ENCODE data around the gene SLC25A41.

Gene SLC25A41

DNA sequence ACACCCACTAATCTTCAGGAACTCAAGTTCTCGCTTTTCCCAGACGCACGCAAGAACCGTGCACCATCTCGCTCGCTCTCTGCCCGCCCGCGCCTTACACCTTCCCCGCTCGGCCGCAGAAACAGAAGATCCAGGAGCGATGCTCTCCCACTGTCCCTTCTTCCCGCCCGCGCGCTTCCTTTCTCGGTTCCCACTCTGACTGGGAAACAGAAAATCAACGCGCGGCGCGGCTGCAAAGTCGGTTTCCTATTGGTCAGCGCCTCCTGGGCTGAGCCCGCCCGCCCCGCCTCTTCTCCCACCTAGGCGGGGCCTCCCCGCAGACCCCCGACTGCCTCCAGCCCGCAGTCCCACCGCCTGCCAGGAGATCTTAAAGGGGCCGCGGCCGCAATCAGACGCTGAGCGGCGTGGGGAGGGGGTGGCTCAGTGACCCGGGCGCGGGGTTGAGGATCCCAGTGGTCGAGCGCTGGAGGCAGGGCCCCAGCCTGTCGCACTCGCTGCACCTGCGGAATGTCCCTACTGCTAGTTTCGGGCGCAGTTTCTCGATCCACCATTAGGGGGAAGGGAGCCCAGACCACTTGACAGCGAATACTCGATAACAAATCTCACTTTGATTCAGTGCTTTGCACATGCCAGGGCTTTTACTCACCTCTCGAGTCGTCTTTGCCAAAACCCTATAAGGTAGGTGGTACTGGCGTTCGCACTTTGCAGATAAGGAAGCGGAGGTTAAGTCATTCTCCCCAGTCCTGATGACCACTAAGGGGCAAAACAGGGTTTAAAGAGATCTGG is 26.7 kb upstream of the SLC25A41 start:
- peak; percentile 95 for DNase-seq (ENCODE audit: low read depth)

DNA sequence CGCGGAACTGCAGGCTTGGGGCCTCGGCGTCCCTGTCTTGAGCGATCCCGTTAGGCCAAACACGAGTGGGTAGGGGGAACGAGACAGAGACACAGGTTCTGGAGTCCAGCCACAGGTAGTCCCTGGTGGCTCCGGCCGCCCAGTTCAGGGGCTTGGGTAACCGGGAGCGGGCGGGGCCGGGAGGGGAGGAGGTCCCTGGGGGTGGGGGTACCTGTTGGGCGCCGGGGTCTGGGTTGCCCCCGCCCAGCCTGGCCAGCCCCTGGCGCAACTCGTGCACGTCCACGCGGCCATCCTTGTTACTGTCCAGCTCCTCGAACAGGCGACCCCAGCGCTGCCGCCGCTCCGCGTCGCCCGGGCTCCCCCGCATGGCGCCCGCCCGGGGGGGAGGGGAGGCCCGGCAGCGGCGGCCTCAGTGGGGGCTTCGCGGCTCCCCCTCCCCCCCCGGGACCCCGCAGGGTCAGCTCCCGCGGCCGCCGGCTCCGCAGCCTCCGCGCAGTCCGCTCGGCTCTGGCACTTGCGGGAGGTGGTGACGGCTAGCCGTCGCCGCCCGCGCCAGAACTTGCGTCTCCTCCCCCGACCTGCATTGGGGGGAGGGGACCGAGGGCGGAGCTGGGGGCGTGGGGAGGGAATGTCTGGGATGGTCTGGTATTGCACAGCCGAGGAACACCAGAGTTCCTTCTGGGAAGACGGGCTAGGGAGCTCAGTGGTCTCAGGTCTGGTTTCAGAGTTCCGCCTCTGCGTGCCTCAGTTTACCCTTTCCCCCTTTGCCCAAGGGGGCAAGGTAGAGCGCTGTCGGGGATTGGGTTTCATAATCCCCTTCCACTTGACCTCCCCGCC is 25.9 kb upstream of the SLC25A41 start, which contains the start of gene SLC25A23:
SLC25A23 (minus strand) TSS at position 531 of the 837 bp plus-strand sequence; CDS start at position 367, 164 bp downstream.
- peak; percentile 75 for DNase-seq (ENCODE audit: low read depth)

DNA sequence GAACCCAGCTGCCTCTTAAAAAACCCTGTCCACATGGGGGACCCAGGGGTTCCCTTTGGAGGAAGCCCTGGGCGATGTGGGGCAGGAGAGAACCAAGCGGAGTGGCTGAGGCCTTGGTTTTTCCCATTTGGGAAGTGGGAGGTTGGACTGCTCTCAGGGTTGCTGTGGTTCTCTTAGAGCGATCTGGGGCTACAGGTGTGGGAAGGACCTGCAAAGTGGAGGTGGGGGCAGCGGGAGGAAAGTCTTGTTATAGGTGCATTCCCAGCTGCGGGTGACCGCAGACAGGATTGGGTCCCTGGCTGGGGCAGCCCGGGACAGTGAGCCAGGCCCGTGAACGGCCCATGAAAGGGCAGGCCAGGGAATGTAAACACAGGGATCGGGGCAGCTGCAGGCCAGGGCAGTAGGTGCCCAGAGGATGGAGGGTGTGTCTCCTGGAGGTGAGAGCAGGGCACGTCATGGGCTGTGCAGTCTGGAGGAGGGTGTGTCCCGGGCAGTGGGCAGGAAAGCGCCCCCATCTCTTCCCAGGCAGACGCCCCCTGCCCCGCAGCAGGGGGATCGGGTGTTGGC is 25.2 kb upstream of the SLC25A41 start:
- no peak for DNase-seq (ENCODE audit: low read depth)

DNA sequence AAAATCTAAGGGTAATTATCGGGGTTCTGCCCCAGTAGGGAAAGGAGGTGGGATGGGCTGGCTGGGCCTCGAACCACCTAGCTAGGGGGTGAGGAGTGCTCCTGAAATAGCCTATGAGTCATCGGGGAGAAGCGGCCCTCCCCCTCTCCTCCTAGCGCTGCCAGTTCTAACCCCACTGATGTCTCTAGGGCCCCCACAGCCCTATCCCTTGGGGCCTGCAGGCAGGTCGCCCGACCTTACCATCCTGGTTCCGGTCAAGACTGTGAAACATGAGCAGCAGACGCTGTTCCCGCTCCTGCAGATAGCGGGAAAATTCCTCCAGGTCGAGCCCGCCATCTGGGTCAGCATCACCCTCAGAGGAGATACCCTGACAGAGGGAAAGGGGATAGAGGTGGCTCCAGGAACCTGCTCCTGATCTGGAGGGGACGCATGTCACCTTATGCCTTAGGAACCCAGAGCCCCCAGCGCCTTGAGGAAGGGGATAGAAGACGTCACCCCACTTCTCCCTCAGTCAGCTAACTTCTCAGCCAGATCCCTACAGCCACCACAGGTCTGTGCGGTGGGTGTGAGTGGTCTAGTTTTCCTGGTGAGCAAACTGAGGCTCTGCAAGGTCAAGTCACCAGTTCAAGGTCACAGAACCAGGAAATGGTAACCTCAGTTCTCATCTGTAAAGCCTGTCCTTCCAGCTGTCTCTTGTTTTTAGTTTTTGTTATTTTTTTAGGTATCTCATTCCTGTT is 24.6 kb upstream of the SLC25A41 start:
- DNase-seq (ENCODE audit: low read depth): peak; percentile 23

DNA sequence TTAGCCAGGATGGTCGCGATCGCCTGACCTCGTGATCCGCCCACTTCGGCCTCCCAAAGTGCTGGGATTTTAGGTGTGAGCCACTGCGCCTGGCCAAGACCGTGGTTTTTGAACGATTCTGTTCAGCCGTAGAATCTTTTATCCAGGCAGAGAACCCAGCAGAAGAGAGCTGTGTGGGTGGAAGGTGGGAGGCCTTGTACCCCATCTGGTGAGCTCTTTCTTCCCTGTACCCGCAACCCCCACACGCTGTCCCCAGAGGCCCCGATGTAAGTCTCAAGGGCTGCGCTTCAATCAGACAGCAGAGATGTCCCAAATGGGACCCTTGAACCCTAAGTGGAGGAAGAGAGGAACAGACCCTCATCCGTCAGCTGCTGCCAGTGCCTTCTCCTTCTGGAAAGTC is 22.4 kb upstream of the SLC25A41 start:
- no peak for DNase-seq (ENCODE audit: low read depth)

DNA sequence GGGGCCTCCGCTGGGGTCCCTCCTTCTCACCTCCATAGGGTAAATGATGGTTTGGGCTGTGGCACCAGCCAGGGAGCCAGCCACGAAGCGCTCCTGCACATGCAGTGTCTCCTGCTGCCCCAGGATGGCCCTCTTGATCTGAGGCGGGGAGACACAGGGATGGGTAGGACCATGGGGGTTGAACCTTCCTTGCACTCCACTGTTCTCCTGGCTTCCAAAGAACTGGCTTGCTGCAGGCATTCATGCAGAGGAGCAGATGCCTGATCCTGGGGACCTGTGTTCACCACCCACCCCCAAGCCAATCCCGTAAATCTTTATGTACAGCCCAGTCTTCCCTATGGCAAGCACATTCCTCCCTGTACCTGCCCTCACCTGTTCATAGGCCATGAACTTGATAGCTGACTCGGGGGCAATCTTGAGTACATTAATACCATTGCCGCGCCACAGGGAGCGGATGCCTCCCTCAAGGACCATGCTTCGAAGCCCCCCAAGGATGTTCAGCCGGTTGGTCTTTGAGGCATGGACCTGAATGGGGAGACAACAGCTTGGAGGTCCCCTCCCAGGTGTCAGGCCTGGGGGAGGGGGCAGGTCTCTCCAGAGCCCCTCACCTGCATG is 20.5 kb upstream of the SLC25A41 start:
- no peak for DNase-seq (ENCODE audit: low read depth)

DNA sequence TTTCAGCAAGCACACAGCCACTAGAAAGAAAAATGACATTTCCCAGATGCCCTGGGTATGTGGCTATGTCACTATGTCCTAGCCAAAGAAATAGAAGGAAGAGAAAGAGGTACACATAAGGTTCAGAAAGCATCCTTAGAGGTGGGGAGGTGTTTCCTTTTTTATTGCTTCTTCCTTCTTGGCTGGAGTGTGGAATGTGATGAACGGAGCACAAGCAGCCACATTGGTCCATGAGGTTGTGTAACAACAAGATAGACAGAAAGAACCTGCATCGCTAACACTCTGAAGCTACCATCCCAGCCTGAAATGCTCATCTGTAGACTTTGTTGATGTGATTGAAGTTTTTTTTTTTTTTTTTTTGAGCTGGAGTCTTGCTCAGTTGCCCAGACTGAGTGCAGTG is 19.3 kb upstream of the SLC25A41 start:
- no peak for DNase-seq (ENCODE audit: low read depth)

DNA sequence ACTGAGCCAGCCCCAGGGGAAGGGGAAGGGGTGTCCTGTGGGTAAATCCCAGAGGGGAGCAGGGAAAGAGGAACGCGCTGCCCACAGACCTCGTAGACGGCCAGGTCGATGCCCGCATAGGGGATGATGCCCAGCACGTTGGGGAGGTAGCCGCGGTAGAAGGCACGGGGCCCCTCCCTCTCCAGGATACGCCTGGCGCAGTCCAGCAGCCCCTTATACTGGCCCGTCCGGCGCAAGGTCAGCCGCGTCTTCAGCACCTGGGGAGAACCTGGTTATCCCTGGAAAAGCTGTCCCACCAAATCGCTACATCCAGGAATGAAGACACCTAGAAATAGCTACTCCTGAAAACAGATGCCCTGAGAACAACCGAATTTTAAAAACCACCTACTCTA is 18.7 kb upstream of the SLC25A41 start:
- no peak for DNase-seq (ENCODE audit: low read depth)

DNA sequence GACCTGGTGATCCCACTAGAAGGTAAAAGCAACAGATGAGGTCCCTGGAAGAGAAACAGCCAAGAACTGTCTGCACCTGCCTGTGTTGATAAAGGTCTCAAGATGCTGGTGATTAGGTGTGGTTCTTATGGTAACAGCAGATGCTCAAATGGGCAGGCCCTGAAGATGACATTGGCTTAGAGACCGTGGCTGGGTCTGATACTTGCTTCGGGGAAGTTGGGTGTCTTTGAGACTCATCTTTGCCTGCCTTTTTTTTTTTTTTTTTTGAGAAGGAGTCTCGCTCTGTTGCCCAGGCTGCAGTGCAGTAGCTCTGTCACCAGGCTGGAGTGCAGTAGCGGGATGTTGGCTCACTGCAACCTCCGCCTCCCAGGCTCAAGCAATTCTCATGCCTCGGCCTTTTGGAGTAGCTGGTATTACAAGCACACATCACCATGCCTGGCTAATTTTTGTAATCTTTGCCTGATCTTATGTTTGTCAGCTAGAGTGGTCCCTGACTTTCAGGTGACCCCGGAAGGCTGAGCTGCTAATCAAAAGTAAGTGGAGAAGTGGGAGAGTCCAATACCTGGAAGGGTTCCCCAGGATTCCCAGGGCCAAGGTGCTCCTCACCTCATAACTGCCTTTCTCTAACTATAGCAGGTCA is 18.1 kb upstream of the SLC25A41 start:
- DNase-seq (ENCODE audit: low read depth): no peak

DNA sequence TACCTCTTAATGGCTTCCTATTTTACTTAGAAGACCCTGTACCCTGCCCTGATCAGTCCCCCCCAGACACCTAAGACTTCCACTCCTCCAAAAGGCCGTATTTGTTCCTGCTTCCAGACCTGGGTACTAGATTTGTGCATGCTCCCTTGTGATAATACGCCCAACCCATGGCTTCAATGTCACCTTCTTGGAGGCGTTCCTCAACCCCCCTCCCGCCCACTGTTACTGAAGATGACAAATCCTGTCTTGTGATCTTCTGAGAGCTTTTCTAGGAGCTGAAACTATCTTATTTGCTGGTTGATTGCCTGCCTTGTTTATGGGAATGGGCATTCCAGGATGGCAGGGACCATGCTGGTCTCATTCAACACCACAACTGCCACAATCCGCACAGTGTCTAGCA is 16.6 kb upstream of the SLC25A41 start:
- DNase-seq (ENCODE audit: low read depth): no peak

DNA sequence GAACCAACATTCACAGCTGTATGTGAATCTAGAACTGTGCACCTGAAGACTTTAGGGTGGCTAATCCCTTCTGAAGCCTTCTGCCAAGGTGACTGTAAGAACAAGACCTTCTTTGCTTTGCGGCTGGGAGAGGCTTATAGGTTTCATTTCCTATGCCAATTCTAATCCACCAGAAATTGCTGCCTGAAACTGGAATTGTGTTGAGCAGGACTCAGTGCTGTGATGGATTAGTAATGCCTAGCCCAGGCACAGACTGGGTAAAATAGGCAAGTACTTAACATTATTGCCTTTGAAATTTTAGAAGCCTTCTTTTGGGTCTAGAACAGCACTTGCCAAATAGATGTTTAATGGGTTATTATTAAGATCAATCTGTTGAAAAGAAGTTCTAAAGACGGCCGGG is 14.5 kb upstream of the SLC25A41 start:
- no peak for DNase-seq (ENCODE audit: low read depth)

DNA sequence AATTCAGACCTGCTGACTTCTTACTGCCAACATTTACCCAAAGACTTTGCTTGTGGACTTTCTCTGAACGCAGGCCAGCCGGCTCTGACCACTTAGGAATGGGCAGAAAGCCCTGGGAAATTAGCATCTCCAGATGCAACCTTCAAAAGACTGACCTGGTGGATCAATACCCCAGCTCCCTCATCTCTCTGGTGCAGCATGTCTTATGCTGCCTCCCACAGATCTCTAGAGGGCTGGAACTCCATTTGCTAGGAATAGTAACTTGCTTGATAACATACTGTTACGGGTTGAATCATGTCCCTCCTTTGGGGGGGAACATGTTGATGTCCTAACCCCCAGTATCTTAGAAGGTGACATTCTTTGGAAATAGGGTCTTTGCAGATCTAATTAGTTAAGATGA is 12.9 kb upstream of the SLC25A41 start:
- DNase-seq (ENCODE audit: low read depth): no peak

DNA sequence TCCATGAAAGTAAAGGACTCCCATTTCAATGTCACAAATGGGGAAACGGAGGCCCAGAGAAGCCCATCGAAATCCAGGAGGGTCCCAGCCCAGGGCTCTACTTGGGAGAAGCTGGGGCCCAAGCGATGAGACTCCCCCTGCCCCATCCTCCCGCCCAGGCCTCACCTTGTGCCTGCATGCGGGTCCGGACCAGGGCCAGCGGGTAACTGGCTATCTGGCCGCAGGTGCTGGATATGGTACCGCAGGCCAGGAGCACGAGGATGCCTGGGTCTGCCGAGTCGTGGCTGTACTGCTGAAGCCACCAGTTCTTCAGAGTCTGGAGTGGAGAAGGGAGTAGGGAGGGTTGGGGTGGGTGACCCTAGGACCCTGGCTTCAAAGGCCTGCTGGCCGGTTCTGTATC is 10.4 kb upstream of the SLC25A41 start:
- DNase-seq (ENCODE audit: low read depth): no peak

DNA sequence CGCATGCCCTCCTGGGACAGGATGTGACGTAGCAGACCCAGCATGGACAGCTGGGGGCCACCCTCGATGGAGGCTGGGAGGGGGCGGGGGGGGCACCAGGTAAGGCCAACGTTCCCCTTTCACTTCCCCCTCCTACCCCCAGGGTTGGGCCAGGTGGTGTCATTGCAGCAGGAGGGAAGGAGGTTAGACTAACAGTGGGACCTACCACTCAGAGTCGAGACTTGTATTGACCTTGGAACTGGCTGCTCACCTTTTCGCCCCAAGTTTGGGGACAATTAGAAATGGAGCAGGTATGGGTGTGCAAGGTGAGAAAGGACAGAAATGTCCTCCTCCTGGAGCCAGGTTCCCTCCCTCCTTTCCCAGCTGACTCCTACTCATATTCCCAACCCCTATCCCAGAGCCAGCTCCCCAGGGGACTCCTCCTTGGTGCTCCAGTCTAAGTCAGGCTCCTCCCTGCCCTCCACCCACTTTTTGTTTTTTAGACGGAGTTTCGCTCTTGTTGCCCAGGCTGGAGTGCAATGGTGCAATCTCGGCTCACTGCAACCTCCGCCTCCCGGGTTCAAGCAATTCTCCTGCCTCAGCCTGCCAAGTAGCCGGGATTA is 8.6 kb upstream of the SLC25A41 start:
- DNase-seq (ENCODE audit: low read depth): no peak

DNA sequence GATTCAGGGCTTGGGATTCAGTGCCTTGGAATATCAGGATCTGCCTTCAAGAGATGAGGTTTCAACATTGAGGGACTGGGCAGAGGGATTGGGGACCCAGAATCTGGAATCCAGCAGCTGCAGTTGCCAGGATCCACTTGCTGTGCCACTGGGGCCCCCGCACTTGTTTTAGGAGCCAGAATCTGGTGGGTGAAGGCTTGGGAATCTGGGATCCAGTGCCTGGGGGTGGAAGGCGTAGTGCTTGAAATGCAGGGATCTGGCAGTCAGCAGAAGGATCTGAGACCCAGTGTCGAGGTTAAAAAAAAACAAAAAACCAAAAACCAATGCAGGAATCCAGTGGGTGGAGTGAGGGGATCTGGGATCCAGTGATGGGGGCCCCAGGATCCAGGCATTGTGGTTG is 7.3 kb upstream of the SLC25A41 start:
- DNase-seq (ENCODE audit: low read depth): no peak

DNA sequence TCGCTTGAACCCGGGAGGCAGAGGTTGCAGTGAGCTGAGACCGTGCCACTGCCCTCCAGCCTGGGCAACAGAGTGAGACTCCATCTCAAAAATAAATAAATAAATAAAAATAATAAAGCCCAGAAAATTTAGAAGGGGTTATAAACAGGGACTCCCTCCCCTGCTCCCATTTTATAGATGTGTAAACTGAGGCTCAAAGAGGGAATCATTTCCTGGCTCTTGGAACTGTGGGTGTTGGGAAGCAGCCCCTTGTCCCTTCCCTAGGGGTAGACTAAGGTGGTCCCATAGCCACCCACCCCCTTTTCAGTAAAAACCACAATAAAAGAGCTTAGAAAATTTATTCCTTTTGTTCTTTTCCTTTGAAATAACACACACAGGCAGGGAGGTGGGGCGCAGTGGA is 6.2 kb upstream of the SLC25A41 start:
- no peak for DNase-seq (ENCODE audit: low read depth)

DNA sequence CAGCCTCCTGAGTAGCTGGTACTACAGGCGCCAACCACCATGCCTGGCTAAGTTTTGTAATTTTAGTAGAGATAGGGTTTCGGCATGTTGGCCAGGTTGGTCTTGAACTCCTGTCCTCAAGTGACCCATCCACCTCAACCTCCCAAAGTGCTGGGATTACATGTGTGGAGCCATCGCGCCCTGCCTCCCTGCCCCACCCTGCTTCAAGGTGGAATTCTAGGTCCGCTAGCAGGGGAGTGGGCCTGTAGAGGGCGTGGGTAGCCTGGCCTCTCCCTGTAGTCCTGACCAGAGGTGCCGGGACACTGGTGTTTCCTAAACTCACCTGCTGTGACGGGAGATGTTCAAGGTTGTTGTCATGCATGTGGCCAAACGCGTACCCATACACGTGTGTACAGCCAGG is 398 bp downstream of the SLC25A41 start:
- no peak for DNase-seq (ENCODE audit: low read depth)

DNA sequence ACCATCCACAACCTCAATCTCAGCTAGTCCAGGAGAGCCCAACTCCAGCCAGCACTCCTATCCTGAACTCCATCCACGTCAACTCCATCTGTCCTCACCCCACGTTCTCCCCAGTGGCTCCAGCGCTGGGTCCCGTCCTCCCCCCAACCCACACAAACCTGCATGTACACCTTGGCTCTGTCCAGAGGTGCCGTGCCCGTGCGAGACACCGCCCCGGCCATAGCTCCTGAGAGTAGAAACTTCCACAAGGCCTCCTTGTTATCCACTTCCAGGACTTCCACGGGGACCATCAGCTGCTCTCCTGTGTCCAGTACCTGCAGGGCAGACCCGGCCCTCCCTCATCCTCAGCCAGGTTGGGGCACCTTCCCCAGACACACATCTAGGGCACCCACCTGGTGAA is 1.7 kb downstream of the SLC25A41 start:
- no peak for DNase-seq (ENCODE audit: low read depth)

DNA sequence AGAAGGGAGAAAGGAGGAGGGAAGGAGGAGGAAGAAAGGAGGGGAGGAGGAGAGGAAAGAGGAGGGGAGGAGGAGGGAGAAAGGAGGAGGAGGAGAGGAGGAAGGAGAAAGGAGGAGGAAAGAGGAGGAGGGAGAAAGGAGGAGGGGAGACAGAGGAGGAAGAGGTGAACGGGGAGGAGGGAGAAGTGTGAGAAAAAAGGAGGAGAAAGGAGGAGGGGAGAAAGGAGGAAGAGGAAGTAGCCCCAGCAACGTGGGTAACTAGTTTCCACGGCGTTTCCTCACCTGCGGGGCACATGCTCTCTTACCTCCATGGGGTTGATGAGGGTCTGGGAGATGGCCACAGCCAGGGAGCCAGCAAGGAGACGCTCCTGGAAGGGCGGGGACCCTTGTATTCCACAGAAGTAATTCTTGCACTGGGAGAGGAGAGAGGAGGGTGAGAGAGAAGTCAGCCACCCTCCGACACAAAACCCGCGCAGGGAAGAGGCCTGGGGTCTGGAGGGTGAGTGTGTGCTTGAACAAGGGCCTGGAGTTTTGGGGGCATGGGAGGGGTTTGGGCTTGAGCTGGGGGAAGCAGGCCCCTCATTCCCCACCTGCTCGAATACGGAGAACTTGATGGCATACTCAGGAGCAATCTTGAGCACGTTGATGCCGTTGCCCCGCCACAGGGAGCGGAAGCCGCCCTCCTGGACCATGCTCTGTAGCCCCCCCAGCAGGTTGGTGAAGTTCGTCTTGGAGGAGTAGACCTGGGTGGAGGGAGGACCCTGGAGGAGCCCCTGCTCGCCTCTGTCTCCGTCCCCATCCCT is 3.9 kb downstream of the SLC25A41 start:
- no peak for DNase-seq (ENCODE audit: low read depth)
